Measurements from ENCODE around the gene NFKB1.
"Not testable (repeated sequence)": the region's sequence is repeated elsewhere in the genome, so short reads cannot be mapped to it uniquely, and the experiment has no call there.

- TF ChIP-seq, protein P1, sequence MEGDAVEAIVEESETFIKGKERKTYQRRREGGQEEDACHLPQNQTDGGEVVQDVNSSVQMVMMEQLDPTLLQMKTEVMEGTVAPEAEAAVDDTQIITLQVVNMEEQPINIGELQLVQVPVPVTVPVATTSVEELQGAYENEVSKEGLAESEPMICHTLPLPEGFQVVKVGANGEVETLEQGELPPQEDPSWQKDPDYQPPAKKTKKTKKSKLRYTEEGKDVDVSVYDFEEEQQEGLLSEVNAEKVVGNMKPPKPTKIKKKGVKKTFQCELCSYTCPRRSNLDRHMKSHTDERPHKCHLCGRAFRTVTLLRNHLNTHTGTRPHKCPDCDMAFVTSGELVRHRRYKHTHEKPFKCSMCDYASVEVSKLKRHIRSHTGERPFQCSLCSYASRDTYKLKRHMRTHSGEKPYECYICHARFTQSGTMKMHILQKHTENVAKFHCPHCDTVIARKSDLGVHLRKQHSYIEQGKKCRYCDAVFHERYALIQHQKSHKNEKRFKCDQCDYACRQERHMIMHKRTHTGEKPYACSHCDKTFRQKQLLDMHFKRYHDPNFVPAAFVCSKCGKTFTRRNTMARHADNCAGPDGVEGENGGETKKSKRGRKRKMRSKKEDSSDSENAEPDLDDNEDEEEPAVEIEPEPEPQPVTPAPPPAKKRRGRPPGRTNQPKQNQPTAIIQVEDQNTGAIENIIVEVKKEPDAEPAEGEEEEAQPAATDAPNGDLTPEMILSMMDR (IDR thresholded peaks at IDR 0.05 in 4 of 5, conservative IDR thresholded peaks at IDR 0.05 in 1 of 5): not testable (repeated sequence)
- TF ChIP-seq POLR2A (IDR thresholded peaks at IDR 0.05): not testable (repeated sequence)
These were observed 21.3 kb upstream of the NFKB1 start for GRCh38 chr4:102479832-102480231.
